Activated CD8-positive, alpha-beta memory T cell treated with anti-CD3 and anti-CD28 coated beads for 4 hours (primary cell): Measurements from ENCODE around the gene PPP3R1.
A peak's percentile ranks its signal among the peaks of the same experiment; 100 is the strongest.

Experiments
- DNase-seq, 2 donors: peaks; one replicate each; pipeline ENCODE4 v3.0.0-alpha.2; 2020; ENCODE audit warnings: low read depth in 2 of 2

PPP3R1 gene

GRCh38 chr2:68252400-68253218, at the start of gene PPP3R1:
Gene PPP3R1 (minus strand): TSS chr2:68252532. CDS start chr2:68252127, 405 bp downstream.
- DNase-seq = peak; percentile 87 to 89

GRCh38 chr2:68295516-68295915, 43.2 kb upstream of the PPP3R1 start:
- no peak for DNase-seq

DNA sequence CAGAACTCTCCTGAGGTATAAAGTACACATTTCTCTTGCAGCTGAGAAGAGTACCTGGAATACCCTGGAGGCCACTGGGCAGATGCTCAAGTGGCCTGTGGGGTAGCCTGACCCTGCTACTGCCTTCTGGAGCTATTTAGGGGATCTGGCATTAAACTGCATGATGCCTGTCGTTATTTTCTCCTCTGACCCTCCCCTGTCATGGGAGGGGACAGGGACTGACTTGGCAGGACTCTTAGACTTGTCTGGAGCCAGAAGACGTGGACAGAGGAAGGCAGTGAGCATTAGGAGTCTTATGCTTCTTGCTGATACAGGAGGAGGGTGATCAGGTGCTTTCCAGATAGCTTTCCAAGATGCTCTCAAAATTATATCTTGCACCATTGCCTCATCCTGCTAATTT, 42.6 kb upstream of the PPP3R1 start:
- no peak for DNase-seq

DNA sequence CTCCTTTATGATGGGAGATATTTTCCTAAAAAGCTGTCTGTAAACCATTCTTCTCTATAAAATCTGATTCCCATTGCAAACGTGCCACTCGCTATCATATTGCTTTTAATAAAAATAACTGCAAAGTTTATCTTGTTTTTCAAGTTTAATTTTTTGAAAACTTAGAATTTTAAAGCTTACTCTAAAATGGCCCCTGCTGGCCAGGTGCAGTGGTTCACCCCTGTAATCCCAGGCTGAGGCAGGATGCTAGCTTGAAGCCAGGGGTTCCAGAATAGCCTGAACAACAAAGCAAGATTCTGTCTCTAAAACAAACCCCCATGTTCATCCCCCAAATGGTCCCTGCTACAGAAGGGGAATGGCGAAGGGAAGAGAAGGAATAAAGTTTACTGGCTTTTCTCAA, 41.9 kb upstream of the PPP3R1 start:
- no peak for DNase-seq

- DNase-seq = no peak
These were observed 41.4 kb upstream of the PPP3R1 start for GRCh38 chr2:68293755-68294154.

GRCh38 chr2:68293024-68293423, 40.7 kb upstream of the PPP3R1 start:
- DNase-seq = no peak

- DNase-seq = no peak
These were observed 39.9 kb upstream of the PPP3R1 start for GRCh38 chr2:68292108-68292710.

DNA sequence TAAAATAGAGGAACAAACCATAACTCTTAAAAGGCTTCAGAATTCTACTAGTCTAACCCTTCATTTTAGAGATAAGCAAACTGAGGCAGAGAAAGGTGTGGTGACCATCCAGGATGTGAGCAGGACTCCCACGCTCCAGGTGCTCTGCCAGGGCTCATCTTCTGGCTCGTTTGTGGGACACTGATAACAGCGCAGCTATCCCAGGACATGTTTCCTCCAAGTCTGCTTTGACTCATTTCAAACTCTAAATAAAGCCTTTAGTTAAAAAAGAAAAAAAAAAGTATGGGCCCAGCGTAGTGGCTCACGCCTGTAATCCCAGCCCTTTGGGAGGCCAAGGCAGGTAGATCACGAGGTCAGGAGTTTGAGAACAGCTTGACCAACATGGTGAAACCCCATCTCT, 39.0 kb upstream of the PPP3R1 start:
- DNase-seq = no peak

DNA sequence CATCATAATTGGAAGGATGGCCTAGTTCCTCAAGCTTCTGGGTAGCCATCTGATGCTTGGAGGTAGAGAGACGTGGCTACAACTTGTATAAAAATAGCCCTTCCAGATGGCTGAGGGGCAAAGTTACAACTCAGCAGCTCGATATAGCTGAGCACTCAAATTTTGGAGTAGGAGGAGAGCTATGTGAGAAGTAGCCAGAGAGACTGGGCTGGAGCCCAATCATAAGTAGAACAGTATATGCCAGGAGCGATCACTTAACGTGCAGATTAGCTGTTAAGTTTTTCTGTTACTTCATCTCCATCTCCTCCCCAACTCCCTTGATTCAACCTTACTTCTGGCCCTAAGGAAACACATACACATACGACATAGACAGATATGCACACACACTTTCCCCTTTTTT, 38.6 kb upstream of the PPP3R1 start:
- DNase-seq = no peak

GRCh38 chr2:68287580-68288441, 35.5 kb upstream of the PPP3R1 start:
- DNase-seq = no peak

- no peak for DNase-seq
These were observed 32.6 kb upstream of the PPP3R1 start for GRCh38 chr2:68284896-68285295.

DNA sequence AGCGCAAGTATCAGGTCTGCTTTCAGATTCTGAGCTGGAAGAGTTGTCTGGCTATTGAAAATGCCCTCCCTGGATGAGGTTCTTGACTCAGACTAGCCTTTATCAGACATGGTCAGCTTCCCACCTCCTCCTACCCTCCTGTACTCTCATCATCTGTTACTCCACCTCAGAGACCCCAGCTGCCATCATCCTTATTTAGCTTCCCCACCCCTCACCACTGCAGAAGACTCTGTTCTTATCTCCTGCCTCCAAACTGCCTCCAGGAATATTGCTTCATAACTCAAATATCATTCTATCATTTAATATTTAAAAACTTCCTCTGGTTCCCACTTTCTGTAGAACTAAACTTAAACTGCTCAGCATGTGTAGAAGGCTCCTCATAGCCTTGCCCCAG, 31.1 kb upstream of the PPP3R1 start:
- DNase-seq = no peak

DNA sequence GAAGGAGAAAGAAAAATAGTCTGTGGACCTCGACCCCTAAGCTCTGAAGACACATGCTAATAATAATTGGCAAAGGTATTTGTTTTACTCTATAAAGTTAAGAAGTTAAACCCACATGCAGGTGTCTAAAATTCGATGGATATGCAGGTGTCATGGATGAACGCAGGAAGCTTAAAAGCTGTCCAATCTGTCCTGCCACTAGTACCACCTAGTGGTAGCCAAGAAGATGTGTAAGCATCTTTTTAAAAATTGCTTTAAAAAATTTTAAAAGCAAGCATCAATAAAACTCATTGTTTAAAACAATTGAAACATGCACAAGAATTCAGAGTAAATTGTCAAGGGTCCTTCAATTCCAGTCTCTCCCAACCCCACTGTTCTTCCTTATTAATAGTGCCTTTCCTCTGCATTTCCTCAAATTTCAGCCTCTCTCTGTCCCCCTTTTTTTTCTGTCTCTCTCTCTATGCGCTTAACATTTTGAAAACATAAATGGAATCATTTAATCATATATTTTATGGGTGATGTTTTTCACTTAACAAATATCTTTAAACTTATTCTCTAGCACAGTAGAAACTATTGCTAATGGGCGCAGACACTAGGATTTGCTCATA, 30.6 kb upstream of the PPP3R1 start:
- DNase-seq = no peak

DNA sequence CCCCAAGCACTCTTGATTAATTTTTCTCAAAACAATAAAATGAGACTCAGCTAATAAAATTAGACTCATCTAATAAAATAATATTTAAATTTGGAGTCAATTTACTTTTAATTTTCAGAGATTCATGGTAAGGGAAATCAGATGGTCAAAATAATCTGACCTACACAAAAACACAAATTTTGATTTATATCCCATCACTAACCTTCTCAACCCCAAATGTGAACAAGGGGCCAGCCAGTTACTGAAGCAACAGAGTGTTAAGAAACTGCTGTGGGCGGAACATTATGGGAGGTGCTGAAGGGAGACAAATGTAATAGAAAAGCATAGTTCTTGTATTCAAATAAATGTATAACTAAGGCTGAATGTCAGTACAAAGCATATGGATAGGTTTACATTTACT, 28.5 kb upstream of the PPP3R1 start:
- DNase-seq = no peak

- DNase-seq = no peak
These were observed 28.0 kb upstream of the PPP3R1 start for GRCh38 chr2:68280348-68280747.

- DNase-seq = no peak
These were observed 27.4 kb upstream of the PPP3R1 start for GRCh38 chr2:68279691-68280090.

- DNase-seq = no peak
These were observed 25.8 kb upstream of the PPP3R1 start for GRCh38 chr2:68278169-68278568.

- DNase-seq = no peak
These were observed 21.7 kb upstream of the PPP3R1 start for GRCh38 chr2:68274022-68274421.

DNA sequence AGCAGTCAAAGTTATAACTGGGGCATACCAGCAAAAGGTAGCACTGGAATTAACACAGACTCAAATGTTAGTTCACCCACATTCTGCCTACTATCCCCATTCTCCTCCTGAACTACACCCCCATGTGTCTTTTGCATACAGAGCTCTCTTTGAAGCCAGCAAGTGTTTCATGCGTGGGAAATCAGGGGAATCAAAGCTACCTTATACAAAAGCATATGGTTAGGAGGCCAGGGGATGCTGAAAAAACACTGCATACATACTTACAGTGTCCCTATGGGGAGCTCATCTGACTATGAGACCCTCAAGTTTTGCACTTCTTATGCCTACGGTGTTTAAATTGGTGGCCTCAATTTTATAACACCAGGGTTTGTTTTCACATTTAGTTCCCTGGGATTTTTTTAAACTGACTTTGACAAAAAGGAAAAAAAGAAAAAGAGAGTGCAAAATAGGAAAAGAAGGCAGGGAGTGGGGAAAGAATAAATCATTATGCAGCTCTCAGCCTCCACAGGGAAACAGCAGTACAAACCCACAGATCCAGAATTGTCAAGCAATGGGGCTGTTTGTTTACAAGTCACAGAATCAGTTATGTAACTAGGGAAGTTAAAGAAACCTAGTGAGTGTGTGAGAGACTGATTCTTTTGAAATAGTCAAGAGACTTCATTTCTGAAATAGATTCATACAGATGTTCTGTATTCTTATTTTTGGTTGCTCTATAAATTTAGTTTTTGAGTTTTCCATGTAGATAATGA, 20.1 kb upstream of the PPP3R1 start:
- DNase-seq = no peak

DNA sequence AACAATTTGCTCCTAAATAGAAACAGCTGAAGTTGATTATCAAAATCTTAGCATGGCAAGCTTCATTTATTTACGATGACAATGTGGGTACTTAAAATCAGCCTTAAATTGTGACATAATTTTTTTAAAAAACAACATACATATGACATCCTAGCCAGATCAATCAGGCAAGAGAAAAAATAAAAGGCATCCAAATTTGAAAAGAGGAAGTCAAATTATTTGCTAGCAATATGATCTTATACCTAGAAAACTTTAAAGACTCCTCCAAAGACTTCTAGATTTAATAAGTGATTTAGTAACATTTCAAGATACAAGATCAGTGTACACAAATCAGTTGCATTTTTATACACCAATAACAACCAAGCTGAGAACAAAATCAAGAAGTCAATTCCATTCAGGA, 14.3 kb upstream of the PPP3R1 start:
- DNase-seq = no peak

DNA sequence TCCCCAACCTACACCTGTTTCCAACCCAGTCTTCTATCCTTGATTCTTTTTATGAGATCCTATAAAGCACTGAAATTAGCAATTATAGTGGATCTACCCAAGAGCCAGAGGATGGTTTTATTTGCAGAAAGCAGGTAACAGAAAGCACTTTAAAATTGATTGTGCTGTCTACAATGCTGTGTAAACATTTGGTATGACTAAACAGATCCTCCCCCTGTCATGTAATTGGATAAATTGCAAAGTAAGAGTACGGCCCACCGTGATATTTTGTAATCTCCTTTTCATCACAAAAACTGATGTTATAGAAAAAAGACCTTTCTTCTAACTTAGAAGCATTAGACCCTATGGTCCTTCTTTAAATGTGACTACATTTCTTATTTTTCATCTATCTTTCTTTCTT, 11.3 kb upstream of the PPP3R1 start:
- no peak for DNase-seq
